Aorta (tissue), 5 donors: Measurements from ENCODE around the gene BHLHA15. TPM values are rescaled to one million over a fixed set of nuclear protein-coding genes. Genes with fewer than 3 reads are reported as not detected.
A peak's percentile ranks its signal among the peaks of the same experiment; 100 is the strongest.

Source experiments
- ATAC-seq: fragments of 200-7000 bp; cut with Tn5 transposase; one replicate; pipeline ENCODE4 v1.9.1; 2022; ENCODE audit warnings: moderate library complexity; ENCODE audit not compliant: low FRiP score
- DNase-seq, 2 donors: peaks; one replicate each; pipeline ENCODE4 v3.0.0-alpha.2; 2020
- H3K27ac ChIP-seq, 2 donors: one replicate each; pipeline ENCODE4 v1.5.1; 2013; ENCODE audit warnings: low read length in 2 of 2, mild to moderate bottlenecking in 2 of 2, moderate library complexity in 2 of 2, control low read depth in 1 of 2, inconsistent platforms in 1 of 2, low read depth in 1 of 2
- H3K27me3 ChIP-seq, 2 donors: one replicate each; pipeline ENCODE4 v1.6.1; 2013; ENCODE audit warnings: control low read depth in 1 of 2, low read length in 1 of 2, mild to moderate bottlenecking in 1 of 2, moderate library complexity in 1 of 2; ENCODE audit not compliant: insufficient read depth in 2 of 2, control insufficient read depth in 1 of 2
- H3K36me3 ChIP-seq, 2 donors: one replicate each; pipeline ENCODE4 v1.6.1; 2013; ENCODE audit warnings: control low read depth in 1 of 2, low read length in 1 of 2, mild to moderate bottlenecking in 1 of 2; ENCODE audit not compliant: insufficient read depth in 2 of 2, control insufficient read depth in 1 of 2
- H3K4me1 ChIP-seq, 2 donors: one replicate each; pipeline ENCODE4 v1.6.1; 2013; ENCODE audit warnings: low read length in 2 of 2, control low read depth in 1 of 2, mild to moderate bottlenecking in 1 of 2, moderate library complexity in 1 of 2; ENCODE audit not compliant: insufficient read depth in 2 of 2, control insufficient read depth in 1 of 2
- H3K4me3 ChIP-seq, 2 donors: one replicate each; pipeline ENCODE4 v1.5.1; 2013; ENCODE audit warnings: low read length in 2 of 2, control low read depth in 1 of 2, mild to moderate bottlenecking in 1 of 2
- H3K9me3 ChIP-seq: one replicate; pipeline ENCODE4 v1.6.1; 2013; ENCODE audit warnings: mild to moderate bottlenecking, low read length; ENCODE audit not compliant: control insufficient read depth
- WGBS, 2 donors: extraction: QIAGEN DNeasy Blood & Tissue Kit; methylation state at CpG; one replicate each; pipeline ENCODE4 v1.1.7; 2013; 5-methylcytosine and 5-hydroxymethylcytosine counted together
- intact Hi-C, 2 donors: fragments of 100-400 bp; cut with DNase I; formaldehyde crosslinking; loops; one replicate each; pipeline versions ENCODE4 v1.14.2 to v1.15.0; 2022
- polyA plus RNA-seq, 2 donors: library from polyadenylated mRNA; stranded (reverse); fragments of 200-250 nt; gene quantifications; one replicate each; pipeline ENCODE4 v1.2.3, GENCODE V29; 2013
- total RNA-seq, 2 donors: library from RNA; stranded (reverse); fragmentation: NEBNext Ultra II Directional; extraction: Animal tissue kit (Norgen Biotek cat#: 25700); gene quantifications; one replicate each; pipeline ENCODE4 v1.2.1, GENCODE V29; 2021
- donor health status: healthy with polysubstance abuse.
- donor health status: Bipolar disorder and iron deficiency.
- donor health status: DM: no; HTN: no; CAD: no.
- donor health status: DM: no; HTN: no; CAD: no.
- donor health status: DM: yes; HTN: yes; CAD: no.

Gene BHLHA15
- total and polyA plus RNA-seq, 4 donors, result 0.36 TPM; not detected in 3

DNA sequence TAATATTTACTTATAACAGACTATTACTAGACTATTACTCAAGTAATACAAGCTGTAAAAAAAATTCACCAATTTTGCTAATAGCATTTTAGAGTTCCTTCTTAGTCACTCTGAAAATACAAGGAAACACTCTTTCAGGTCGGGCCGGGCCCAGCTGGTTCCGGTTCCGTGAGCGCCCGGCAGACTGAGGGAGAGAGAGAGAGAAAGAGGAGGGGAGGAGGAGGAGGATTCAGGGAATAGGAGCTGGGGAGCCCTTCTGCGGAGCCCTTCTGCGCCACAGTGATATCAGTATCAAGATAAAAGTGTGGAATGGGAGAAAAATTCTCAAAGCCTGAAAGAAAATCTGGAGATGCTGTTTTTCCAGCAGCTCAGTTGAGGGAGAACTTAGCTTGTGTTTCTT is 30.5 kb upstream of the BHLHA15 start:
- intact Hi-C loops, result no loop called here
- peaks cover 0 to 2% of the 10 kb centered on the region in 2 donors for H3K36me3 ChIP-seq
- DNase-seq, result no peak
- H3K27me3 ChIP-seq, result no peaks in the 10 kb centered on the region
- no peak for ATAC-seq
- no peak overlapping the region for H3K4me3 ChIP-seq
- H3K27ac ChIP-seq, result no peak overlapping the region
- no peaks in the 10 kb centered on the region for H3K4me1 ChIP-seq
- H3K9me3 ChIP-seq, result no peaks in the 10 kb centered on the region
- 27 to 52% methylated on average over 8 of the region's 8 CpGs for WGBS, 2 donors

- Histone ChIP-seq H3K27me3 (no peaks in the 10 kb centered on the region), H3K4me3 (no peak overlapping the region), H3K9me3 (no peaks in the 10 kb centered on the region), H3K4me1 (no peaks in the 10 kb centered on the region), H3K27ac (no peak overlapping the region), H3K36me3 (no peaks in the 10 kb centered on the region)
- ATAC-seq (no peak), DNase-seq (no peak)
- WGBS, 2 donors, result 95 to 96% methylated on average over 7 of the region's 7 CpGs
- intact Hi-C loops, result no loop called here
Measured at GRCh38 chr7:98185101-98185500, 26.1 kb upstream of the BHLHA15 start.

DNA sequence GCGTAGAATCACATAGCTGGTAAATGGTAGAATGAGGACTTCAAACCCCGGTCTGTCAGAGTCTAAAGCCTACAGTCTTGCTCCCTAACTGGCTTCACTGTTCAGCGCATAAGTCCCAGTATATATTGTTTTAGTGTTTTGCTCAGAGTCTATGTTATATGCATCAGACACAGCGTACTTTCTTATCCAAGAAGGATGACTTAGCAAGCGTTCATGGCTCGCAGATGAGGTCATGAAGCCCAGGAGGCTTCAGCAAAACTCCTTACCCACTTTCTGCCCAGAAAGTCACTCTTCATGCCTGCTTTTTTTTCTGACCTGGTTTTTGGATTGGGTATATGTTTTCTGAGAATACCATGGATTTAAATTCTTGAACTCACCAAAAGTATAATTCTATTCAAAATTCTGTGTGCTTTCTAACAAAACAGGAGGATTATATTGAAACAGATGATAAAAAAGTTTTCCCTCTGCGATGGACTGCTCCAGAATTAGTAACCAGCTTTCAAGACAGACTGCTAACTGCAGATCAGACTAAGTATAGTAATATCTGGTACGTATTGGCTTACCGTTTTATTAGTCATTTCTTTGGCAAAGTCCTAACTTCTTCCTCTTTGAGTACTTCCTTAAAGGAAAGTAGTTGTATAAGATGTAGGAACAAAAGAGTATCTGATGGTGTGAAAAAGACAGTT is 24.6 kb upstream of the BHLHA15 start:
- 29 to 32% methylated on average over 9 of the region's 9 CpGs for WGBS, 2 donors
- H3K27ac ChIP-seq, result peak overlapping the region; percentile 74 to 94
- intact Hi-C loops, result no loop called here
- no peaks in the 10 kb centered on the region for H3K27me3 ChIP-seq
- peaks cover 1 to 2% of the 10 kb centered on the region in 2 donors for H3K36me3 ChIP-seq
- DNase-seq (no peak), ATAC-seq (peak; percentile 81)
- no peaks in the 10 kb centered on the region for H3K9me3 ChIP-seq
- H3K4me1 ChIP-seq, result no peaks in the 10 kb centered on the region
- no peak overlapping the region for H3K4me3 ChIP-seq

DNA sequence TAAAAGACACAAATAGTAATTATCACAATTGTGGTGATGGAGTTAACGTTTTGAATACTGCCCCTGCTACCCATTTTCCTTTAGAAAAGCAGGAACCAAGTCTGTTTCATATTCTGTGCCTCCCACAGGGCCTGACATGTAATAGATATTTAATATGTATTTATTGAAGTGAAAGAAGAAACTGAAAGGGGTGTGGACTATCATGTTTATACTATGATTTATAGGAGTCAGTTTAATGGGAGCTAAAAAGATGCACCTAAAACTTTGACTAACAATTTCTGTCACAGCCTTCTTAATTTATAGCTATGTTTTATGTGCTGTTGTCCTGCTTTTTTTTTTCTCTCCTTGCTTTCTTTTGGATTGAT is 24.1 kb upstream of the BHLHA15 start:
- peaks cover 2 to 3% of the 10 kb centered on the region in 2 donors for H3K36me3 ChIP-seq
- no peak for DNase-seq
- ATAC-seq, result no peak
- H3K27me3 ChIP-seq, result no peaks in the 10 kb centered on the region
- no peak overlapping the region for H3K27ac ChIP-seq
- H3K9me3 ChIP-seq, result no peaks in the 10 kb centered on the region
- 4 to 21% methylated on average over 1 of the region's 1 CpG for WGBS, 2 donors
- intact Hi-C loops, result no loop called here
- H3K4me1 ChIP-seq, result no peaks in the 10 kb centered on the region
- no peak overlapping the region for H3K4me3 ChIP-seq

DNA sequence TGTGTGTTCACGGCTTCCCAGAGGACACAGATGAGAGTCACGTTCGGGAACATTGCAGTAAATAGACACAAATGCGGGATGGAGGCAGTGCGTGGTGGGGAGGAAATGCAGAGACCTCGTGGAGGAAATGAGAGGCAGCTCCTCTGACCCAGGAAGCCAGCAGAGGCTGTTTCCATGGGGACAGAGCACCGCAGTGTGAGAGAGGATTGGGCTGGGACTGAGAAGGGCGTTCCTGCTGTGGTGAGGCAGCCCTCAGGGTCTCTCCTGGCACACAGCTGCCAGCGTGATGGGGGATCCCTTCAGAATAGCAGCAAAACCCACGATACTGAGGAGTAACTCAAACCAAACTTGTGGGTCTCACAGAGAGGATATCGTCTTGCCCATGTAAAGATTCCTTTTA is 21.7 kb upstream of the BHLHA15 start:
- WGBS, 2 donors, result 95 to 97% methylated on average over 11 of the region's 11 CpGs
- Histone ChIP-seq H3K4me3 (no peak overlapping the region), H3K27me3 (no peaks in the 10 kb centered on the region), H3K4me1 (no peaks in the 10 kb centered on the region), H3K36me3 (peaks cover 2 to 3% of the 10 kb centered on the region in 2 donors), H3K27ac (no peak overlapping the region), H3K9me3 (no peaks in the 10 kb centered on the region)
- DNase-seq, result no peak
- ATAC-seq, result no peak
- intact Hi-C loops, result no loop called here

- Histone ChIP-seq H3K9me3 (no peaks in the 10 kb centered on the region), H3K27me3 (no peaks in the 10 kb centered on the region), H3K27ac (no peak overlapping the region), H3K4me1 (no peaks in the 10 kb centered on the region), H3K4me3 (no peak overlapping the region), H3K36me3 (peaks cover 2 to 3% of the 10 kb centered on the region in 2 donors)
- 96% methylated on average over 32 of the region's 32 CpGs for WGBS, 2 donors
- DNase-seq (no peak), ATAC-seq (no peak)
- intact Hi-C loops, result loop anchor here in 1 of 2 donors (10.0 kb wide), 1 partner anchor 53 kb away; no protein-coding TSS in a partner anchor
Measured at GRCh38 chr7:98191668-98192431, 19.4 kb upstream of the BHLHA15 start.

DNA sequence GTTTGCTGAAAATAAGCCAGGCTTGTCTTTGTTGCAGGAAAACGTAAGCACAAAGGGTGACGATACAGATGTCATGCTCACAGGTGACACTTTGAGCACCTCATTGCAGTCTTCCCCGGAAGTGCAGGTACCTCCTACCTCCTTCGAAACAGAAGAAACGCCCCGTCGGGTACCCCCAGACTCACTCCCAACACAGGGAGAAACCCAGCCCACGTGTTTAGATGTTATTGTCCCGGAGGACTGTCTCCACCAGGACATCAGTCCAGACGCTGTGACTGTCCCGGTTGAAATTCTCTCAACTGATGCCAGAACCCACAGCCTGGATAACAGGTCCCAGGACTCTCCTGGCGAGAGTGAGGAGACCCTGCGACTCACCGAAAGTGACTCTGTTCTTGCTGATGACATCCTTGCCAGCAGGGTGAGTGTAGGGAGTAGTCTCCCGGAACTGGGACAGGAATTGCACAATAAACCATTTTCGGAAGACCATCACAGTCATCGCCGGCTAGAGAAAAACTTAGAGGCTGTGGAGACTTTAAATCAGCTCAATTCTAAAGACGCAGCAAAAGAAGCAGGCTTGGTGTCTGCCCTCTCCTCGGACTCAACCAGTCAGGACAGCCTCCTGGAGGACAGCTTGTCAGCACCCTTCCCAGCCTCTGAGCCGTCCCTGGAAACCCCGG is 18.3 kb upstream of the BHLHA15 start:
- no peaks in the 10 kb centered on the region for H3K27me3 ChIP-seq
- intact Hi-C loops, result loop anchor here in 1 of 2 donors (10.0 kb wide), 1 partner anchor 52 kb away; no protein-coding TSS in a partner anchor
- no peaks in the 10 kb centered on the region for H3K4me1 ChIP-seq
- H3K9me3 ChIP-seq, result no peaks in the 10 kb centered on the region
- H3K36me3 ChIP-seq, result peaks cover 3 to 6% of the 10 kb centered on the region in 2 donors
- DNase-seq (no peak), ATAC-seq (no peak)
- no peak overlapping the region for H3K27ac ChIP-seq
- 91 to 93% methylated on average over 22 of the region's 22 CpGs for WGBS, 2 donors
- H3K4me3 ChIP-seq, result no peak overlapping the region

- ATAC-seq (no peak), DNase-seq (no peak)
- H3K27me3 ChIP-seq, result no peaks in the 10 kb centered on the region
- H3K9me3 ChIP-seq, result no peaks in the 10 kb centered on the region
- H3K36me3 ChIP-seq, result peaks cover 3 to 6% of the 10 kb centered on the region in 2 donors
- no peak overlapping the region for H3K4me3 ChIP-seq
- H3K4me1 ChIP-seq, result no peaks in the 10 kb centered on the region
- H3K27ac ChIP-seq, result no peak overlapping the region
- 97% methylated on average over 37 of the region's 37 CpGs for WGBS, 2 donors
- intact Hi-C loops, result loop anchor here in 1 of 2 donors (10.0 kb wide), 1 partner anchor 51 kb away; no protein-coding TSS in a partner anchor
Measured at GRCh38 chr7:98193474-98194180, 17.6 kb upstream of the BHLHA15 start.
